LNCAP (cell line): ENCODE data around the gene NIPAL4.

ENCODE experiments used
- TF ChIP-seq, protein P1 (sequence below): fragments of 450-650 bp; IDR thresholded peaks from 2 replicates; pipeline ENCODE4 v1.5.1; 2017; ENCODE audit warnings: mild to moderate bottlenecking

Gene NIPAL4

DNA sequence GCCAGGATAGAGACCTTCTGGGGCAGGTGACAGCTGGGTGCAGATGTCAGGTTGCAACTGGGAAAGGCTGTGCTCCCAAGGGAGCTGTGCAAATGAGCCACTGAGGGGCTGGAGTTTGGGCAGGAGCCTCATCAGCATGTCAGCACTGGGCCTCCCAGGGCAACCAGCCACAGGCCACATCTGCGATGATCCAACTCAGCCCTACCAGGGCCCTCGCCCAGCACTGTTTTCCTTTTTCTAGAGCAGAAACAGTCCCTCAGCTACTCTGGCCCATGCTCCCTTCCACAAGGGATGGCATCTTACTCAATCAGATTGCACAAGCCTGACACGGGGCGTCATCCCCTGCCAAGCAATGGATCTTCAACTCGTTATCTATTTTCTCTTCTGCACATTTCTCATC is 24.8 kb downstream of the NIPAL4 start:
- TF ChIP-seq, protein P1, sequence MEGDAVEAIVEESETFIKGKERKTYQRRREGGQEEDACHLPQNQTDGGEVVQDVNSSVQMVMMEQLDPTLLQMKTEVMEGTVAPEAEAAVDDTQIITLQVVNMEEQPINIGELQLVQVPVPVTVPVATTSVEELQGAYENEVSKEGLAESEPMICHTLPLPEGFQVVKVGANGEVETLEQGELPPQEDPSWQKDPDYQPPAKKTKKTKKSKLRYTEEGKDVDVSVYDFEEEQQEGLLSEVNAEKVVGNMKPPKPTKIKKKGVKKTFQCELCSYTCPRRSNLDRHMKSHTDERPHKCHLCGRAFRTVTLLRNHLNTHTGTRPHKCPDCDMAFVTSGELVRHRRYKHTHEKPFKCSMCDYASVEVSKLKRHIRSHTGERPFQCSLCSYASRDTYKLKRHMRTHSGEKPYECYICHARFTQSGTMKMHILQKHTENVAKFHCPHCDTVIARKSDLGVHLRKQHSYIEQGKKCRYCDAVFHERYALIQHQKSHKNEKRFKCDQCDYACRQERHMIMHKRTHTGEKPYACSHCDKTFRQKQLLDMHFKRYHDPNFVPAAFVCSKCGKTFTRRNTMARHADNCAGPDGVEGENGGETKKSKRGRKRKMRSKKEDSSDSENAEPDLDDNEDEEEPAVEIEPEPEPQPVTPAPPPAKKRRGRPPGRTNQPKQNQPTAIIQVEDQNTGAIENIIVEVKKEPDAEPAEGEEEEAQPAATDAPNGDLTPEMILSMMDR, result no peak

DNA sequence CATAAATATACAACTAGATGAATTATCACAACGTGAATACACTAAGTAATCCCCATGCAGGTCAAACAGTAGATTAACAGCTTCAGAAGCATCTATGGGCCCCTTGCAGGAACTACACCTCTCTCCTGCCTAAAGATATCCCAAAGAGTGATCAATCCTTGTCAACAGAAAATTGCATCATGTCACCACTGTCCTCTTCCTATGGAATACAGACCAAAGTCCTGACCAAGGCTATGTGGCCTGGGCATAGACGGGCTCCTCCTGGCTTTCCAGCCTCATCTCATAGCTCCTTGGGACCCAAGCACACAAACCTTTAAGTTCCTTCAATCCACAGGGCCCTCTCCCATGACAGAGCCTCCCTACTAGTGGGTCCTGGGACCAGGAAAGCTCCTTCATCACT is 25.3 kb downstream of the NIPAL4 start:
- TF ChIP-seq, protein P1, result no peak

DNA sequence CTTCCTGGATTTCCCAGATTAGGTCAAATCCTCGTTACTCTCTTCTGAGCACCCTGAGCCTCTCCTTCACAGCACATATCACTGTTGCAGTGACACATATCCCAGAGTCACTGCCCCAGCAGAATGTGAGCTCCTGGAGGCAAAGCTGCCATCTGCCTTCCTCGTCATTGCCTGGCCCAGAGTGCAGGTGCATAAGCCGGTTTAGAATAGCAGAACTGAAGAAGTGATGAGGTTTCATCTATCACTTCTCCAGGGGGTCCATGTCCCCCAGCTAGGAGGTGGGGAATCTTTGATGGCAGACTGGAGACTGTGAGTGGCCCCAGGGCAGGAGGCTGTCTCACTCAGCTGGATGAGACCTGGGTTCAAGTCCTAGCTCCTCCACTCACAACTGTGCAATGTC is 25.8 kb downstream of the NIPAL4 start:
- TF ChIP-seq, protein P1, result no peak

DNA sequence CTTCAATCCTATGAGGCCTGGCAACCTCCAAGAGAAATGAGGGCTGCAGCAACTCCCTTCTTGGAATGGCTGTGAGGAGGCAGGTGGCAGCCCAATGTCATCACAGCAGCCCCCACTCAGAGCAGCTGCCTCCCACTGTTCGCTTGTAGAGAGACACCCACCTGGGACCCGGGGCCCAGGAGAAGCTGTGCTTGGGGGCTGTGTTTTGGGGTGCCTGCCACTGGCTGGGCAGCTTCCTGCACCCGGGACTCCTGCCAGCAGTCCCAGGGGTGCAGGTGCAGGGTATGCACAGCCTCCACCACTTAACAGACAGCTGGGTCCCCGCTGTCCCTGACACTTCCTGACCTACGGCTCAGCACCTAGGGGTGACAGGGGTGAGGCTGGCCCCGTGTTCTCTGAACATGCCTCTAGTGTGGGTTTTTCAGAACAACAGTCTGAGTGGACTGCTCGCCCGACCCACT is 26.2 kb downstream of the NIPAL4 start:
- TF ChIP-seq, protein P1, result no peak

DNA sequence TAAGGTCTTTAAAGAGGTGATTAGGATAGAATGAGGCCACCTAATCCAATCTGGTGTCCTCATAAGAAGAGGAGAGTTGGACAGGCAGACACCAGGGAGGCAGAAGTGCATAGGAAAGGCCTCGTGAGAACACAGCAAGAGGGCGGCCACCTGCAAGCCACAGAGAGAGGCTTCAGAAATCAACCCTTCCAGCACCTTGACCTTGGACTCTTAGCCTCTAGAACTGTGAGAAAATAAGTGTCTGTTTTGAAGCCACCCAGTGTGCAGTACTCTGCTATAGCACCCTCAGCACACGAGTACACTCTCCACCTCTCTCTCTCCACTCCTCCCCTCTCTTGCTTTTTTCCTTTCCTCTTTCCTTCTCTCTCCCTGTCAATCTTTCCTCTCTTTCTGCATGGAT is 26.8 kb downstream of the NIPAL4 start:
- TF ChIP-seq, protein P1, result no peak

DNA sequence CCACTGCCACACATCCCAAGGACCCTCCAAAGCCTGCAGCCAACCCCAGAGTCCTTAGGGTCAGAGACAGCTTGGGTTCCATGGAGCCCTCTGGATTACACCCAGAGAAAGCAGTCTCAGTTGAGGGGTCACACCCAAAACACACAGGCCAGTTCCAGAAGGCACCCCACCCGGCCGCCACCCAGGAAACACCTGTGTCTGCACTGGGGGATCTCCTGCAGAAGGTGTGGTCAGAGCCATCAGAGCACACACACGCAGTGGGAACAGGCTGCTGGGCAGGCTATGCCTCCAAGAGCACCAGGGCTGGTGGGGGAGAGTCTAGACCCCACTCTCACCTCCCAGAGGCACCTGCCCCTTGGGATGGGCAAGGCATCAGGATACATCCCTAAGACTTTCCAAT is 27.3 kb downstream of the NIPAL4 start:
- TF ChIP-seq, protein P1, result no peak

DNA sequence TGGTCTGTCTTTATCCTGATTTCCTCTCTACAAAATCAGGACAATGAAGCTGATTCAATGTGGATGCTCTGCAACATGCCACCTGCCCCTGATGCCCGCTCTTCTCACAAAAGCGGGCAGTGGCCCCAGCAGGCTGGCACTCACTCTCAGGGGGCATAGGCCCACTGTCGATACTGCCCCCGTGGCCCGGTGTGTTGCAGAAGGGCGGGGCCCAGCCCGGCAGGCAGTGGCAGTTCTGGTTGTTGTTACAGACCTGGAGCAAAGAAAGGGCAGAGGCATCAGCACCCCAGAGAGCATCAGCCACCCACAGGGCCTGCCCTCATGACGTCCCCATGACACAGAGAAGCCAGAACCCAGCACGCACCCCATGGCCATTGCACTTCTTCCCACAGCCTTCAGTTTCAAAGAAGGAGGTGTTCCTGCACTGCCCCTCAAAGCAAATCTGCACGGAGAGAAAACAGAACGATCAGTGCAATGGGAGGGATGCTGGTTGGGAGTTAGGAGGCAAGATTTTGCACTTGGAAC is 31.5 kb downstream of the NIPAL4 start:
- TF ChIP-seq, protein P1, result no peak

DNA sequence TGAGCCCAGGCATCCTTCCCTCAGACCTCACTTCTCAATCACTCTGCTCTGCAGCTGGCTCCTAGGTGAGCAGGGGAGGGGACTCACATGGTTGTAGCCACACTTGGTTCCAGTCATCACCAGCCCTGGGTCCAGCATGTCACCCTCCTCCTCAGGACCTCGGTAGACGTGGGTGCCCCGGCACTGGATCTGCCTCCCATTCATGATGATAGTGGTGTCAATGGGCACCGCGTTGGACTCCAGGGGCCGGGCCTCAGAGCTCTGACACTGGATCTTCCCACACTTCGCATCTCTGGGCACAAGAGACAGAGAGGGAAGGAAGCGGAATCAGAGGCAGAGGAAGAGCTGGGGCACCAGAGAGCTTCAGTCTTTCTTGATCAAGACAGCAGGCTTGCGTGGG is 32.9 kb downstream of the NIPAL4 start:
- TF ChIP-seq, protein P1, result no peak
